ENCODE measurements around the gene C11orf21. TPM values are rescaled to one million over a fixed set of nuclear protein-coding genes. Genes with fewer than 3 reads are reported as not detected.
"Not testable (repeated sequence)": the region's sequence is repeated elsewhere in the genome, so short reads cannot be mapped to it uniquely, and the experiment has no call there.

C11orf21 gene
- total and polyA plus RNA-seq, 9 donors, result 0.12 to 0.75 (median 0.35) TPM; not detected in 2

- H3K9me3 ChIP-seq; H3K36me3 ChIP-seq; H3K4me1 ChIP-seq (ENCODE audit: insufficient read depth); intact Hi-C loops (cut with DNase I); H3K27me3 ChIP-seq; DNase-seq; H3K4me3 ChIP-seq; H3K27ac ChIP-seq: not testable (repeated sequence)
- WGBS, 3 donors, result 86 to 92% (median 89%) methylated on average over 11 to 25 of the region's 29 CpGs
Observed at GRCh38 chr11:2332569-2332968, 30.9 kb upstream of the C11orf21 start.

- Histone ChIP-seq H3K27ac (no peak overlapping the region), H3K4me3 (no peak overlapping the region), H3K27me3 (no peaks in the 10 kb centered on the region), H3K4me1 (ENCODE audit: insufficient read depth) (no peaks in the 10 kb centered on the region), H3K36me3 (no peaks in the 10 kb centered on the region), H3K9me3 (no peaks in the 10 kb centered on the region)
- 74 to 97% (median 96%) methylated on average over 5 of the region's 5 CpGs for WGBS, 3 donors
- intact Hi-C loops (cut with DNase I), result no loop called here
- DNase-seq, result no peak
- no peak for TF ChIP-seq POLR2A (IDR thresholded peaks at IDR 0.05)
Observed at GRCh38 chr11:2331404-2331803, 29.7 kb upstream of the C11orf21 start.

DNA sequence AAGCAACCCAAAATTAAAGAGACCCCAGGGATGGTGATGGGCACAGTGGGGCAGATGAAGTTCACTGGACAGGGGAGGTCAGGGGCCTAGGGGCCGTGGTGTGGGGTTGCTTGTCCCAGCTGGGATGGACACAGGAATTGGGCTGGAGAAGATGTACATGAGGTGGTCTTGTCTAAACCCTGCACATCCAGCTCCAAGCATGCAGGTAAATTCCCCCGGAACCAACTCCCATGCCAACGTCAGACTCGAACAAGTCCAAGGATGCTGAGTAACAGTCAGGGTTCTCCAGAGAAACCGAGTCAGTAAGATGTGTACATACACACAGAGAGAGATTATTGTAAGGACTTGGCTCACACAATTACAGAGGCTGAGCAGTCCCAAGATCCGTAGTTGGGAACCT lies 29.0 kb upstream of the C11orf21 start:
- Histone ChIP-seq H3K9me3 (no peaks in the 10 kb centered on the region), H3K4me3 (no peak overlapping the region), H3K27ac (no peak overlapping the region), H3K36me3 (no peaks in the 10 kb centered on the region), H3K27me3 (no peaks in the 10 kb centered on the region), H3K4me1 (ENCODE audit: insufficient read depth) (no peaks in the 10 kb centered on the region)
- WGBS, 3 donors, result 85 to 91% (median 89%) methylated on average over 6 of the region's 6 CpGs
- intact Hi-C loops (cut with DNase I), result no loop called here
- DNase-seq, result no peak
- no peak for TF ChIP-seq POLR2A (IDR thresholded peaks at IDR 0.05)
- TF ChIP-seq, protein P1, sequence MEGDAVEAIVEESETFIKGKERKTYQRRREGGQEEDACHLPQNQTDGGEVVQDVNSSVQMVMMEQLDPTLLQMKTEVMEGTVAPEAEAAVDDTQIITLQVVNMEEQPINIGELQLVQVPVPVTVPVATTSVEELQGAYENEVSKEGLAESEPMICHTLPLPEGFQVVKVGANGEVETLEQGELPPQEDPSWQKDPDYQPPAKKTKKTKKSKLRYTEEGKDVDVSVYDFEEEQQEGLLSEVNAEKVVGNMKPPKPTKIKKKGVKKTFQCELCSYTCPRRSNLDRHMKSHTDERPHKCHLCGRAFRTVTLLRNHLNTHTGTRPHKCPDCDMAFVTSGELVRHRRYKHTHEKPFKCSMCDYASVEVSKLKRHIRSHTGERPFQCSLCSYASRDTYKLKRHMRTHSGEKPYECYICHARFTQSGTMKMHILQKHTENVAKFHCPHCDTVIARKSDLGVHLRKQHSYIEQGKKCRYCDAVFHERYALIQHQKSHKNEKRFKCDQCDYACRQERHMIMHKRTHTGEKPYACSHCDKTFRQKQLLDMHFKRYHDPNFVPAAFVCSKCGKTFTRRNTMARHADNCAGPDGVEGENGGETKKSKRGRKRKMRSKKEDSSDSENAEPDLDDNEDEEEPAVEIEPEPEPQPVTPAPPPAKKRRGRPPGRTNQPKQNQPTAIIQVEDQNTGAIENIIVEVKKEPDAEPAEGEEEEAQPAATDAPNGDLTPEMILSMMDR (IDR thresholded peaks at IDR 0.05), result no peak
- TF ChIP-seq EP300 (IDR thresholded peaks at IDR 0.05), result no peak

DNA sequence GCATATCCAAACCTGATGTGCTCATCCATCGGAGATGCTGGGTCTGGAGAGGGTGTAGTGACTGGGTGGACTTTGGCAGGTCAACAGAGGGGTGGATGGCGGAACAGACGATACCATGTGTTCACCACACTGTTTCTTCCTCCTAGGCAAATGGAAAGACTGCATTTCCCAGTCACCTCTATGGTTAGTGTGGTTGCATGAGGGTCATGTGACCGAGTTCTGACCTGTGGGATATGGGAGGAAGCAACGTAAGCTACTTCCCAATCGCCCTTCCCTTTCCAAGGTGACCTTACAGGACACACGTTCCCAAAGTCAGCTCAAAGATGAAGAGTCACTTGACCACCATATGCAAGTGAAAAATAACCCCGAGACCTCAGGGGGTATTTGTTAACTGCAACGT lies 27.8 kb upstream of the C11orf21 start:
- no peak for TF ChIP-seq EP300 (IDR thresholded peaks at IDR 0.05)
- TF ChIP-seq, protein P1 (IDR thresholded peaks at IDR 0.05), result no peak
- TF ChIP-seq POLR2A (IDR thresholded peaks at IDR 0.05), result no peak
- DNase-seq, result no peak
- no peaks in the 10 kb centered on the region for H3K36me3 ChIP-seq
- H3K4me1 ChIP-seq (ENCODE audit: insufficient read depth), result no peaks in the 10 kb centered on the region
- H3K27me3 ChIP-seq, result no peaks in the 10 kb centered on the region
- no peak overlapping the region for H3K4me3 ChIP-seq
- intact Hi-C loops (cut with DNase I), result no loop called here
- no peak overlapping the region for H3K27ac ChIP-seq
- H3K9me3 ChIP-seq, result no peaks in the 10 kb centered on the region
- WGBS, 3 donors, result 92 to 94% (median 92%) methylated on average over 9 of the region's 9 CpGs

- TF ChIP-seq EP300 (IDR thresholded peaks at IDR 0.05) (no peak), POLR2A (IDR thresholded peaks at IDR 0.05) (no peak)
- TF ChIP-seq, protein P1 (IDR thresholded peaks at IDR 0.05), result no peak
- Histone ChIP-seq H3K27ac (no peak overlapping the region), H3K27me3 (no peaks in the 10 kb centered on the region), H3K4me1 (ENCODE audit: insufficient read depth) (no peaks in the 10 kb centered on the region), H3K9me3 (no peaks in the 10 kb centered on the region), H3K36me3 (no peaks in the 10 kb centered on the region), H3K4me3 (no peak overlapping the region)
- intact Hi-C loops (cut with DNase I), result no loop called here
- WGBS, 3 donors, result 94 to 96% (median 95%) methylated on average over 15 of the region's 15 CpGs
- DNase-seq, result no peak
Observed at GRCh38 chr11:2328656-2329354, 27.1 kb upstream of the C11orf21 start.

Measured in ovary (tissue), 9 donors.